ENCODE data around the gene DPEP1. TPM values are rescaled to one million over a fixed set of nuclear protein-coding genes. Genes with fewer than 3 reads are reported as not detected.

DPEP1 gene
- polyA plus RNA-seq, 3 donors, result not detected

- WGBS (ENCODE audit: insufficient coverage), result 97% methylated on average over 9 of the region's 16 CpGs
- intact Hi-C loops (cut with micrococcal nuclease), result no loop called here
- H3K4me1 Mint-ChIP-seq, result peaks cover 12% of the 10 kb centered on the region
Measured at GRCh38 chr16:89672177-89672941, 58.9 kb downstream of the DPEP1 start.

GRCh38 chr16:89678258-89678657 is 64.8 kb downstream of the DPEP1 start:
- Histone ChIP-seq H3K36me3 (replicated peaks in 1 of 2; ENCODE audit: control insufficient read depth in 1 of 2, insufficient read depth in 2 of 2, low read length in 2 of 2) (no peaks in the 10 kb centered on the region), H3K4me1 (ENCODE audit: control insufficient read depth in 1 of 2, insufficient read depth in 2 of 2, low read length in 2 of 2) (no peaks in the 10 kb centered on the region), H3K9me3 (replicated peaks in 1 of 2; ENCODE audit: control insufficient read depth in 1 of 2, insufficient read depth in 1 of 2, low read length in 2 of 2) (peaks cover 8 to 35% of the 10 kb centered on the region in 2 donors), H3K4me2 (replicated peaks; ENCODE audit: extremely low read depth, low read length, poor library complexity, severe bottlenecking) (no peak overlapping the region), H3K27ac (ENCODE audit: low read depth in 1 of 2, low read length in 2 of 2) (no peak overlapping the region), H3K79me2 (ENCODE audit: insufficient read depth, low read length) (no peaks in the 10 kb centered on the region), H2AFZ (ENCODE audit: insufficient read depth, low read depth, low read length, poor library complexity, severe bottlenecking) (no peak overlapping the region), H3K9ac (ENCODE audit: insufficient read depth, low read length, poor library complexity, severe bottlenecking) (no peak overlapping the region), H4K20me1 (ENCODE audit: insufficient read depth, low read length) (no peaks in the 10 kb centered on the region), H3K4me3 (replicated peaks in 1 of 3; ENCODE audit: low read depth in 2 of 3, low read length in 3 of 3) (no peak overlapping the region), H3K27me3 (ENCODE audit: control insufficient read depth in 2 of 2, insufficient read depth in 2 of 2, low read length in 2 of 2) (no peaks in the 10 kb centered on the region)
- Mint-ChIP-seq H3K4me1 (no peaks in the 10 kb centered on the region), H3K27me3 (ENCODE audit: low read depth in 3 of 3) (peaks cover 0 to 4% (median 3%) of the 10 kb centered on the region in 3 donors), H3K27ac (no peak overlapping the region), H3K36me3 (no peaks in the 10 kb centered on the region), H3K4me3 (no peak overlapping the region), H3K9me3 (peaks cover 6 to 56% (median 38%) of the 10 kb centered on the region in 7 donors)
- no peak for TF ChIP-seq CTCF (IDR thresholded peaks at IDR 0.05)
- DNase-seq, result no peak
- WGBS (ENCODE audit: insufficient coverage), result 100% methylated on average over 1 of the region's 2 CpGs
- intact Hi-C loops (cut with micrococcal nuclease), result no loop called here

More at GRCh38 chr16:89672177-89672941, 58.9 kb downstream of the DPEP1 start:
- no peaks in the 10 kb centered on the region for H4K20me1 ChIP-seq (ENCODE audit: insufficient read depth, low read length)
- TF ChIP-seq CTCF (IDR thresholded peaks at IDR 0.05), result no peak
- H3K27me3 ChIP-seq (ENCODE audit: control insufficient read depth in 2 of 2, insufficient read depth in 2 of 2, low read length in 2 of 2), result no peaks in the 10 kb centered on the region
- H2AFZ ChIP-seq (ENCODE audit: insufficient read depth, low read depth, low read length, poor library complexity, severe bottlenecking), result no peak overlapping the region
- no peak overlapping the region for H3K27ac ChIP-seq (ENCODE audit: low read depth in 1 of 2, low read length in 2 of 2)
- H3K4me2 ChIP-seq (replicated peaks; ENCODE audit: extremely low read depth, low read length, poor library complexity, severe bottlenecking), result no peak overlapping the region
- H3K4me3 ChIP-seq (replicated peaks in 1 of 3; ENCODE audit: low read depth in 2 of 3, low read length in 3 of 3), result no peak overlapping the region
- no peak overlapping the region for H3K4me3 Mint-ChIP-seq
- no peak for DNase-seq
- peaks cover 2 to 20% (median 9%) of the 10 kb centered on the region in 7 donors for H3K9me3 Mint-ChIP-seq
- H3K36me3 Mint-ChIP-seq, result no peaks in the 10 kb centered on the region
- H3K9ac ChIP-seq (ENCODE audit: insufficient read depth, low read length, poor library complexity, severe bottlenecking), result no peak overlapping the region
- H3K4me1 ChIP-seq (ENCODE audit: control insufficient read depth in 1 of 2, insufficient read depth in 2 of 2, low read length in 2 of 2), result peaks cover 0 to 5% of the 10 kb centered on the region in 2 donors
- H3K36me3 ChIP-seq (replicated peaks in 1 of 2; ENCODE audit: control insufficient read depth in 1 of 2, insufficient read depth in 2 of 2, low read length in 2 of 2), result no peaks in the 10 kb centered on the region
- H3K27ac Mint-ChIP-seq, result no peak overlapping the region
- no peaks in the 10 kb centered on the region for H3K79me2 ChIP-seq (ENCODE audit: insufficient read depth, low read length)
- H3K9me3 ChIP-seq (replicated peaks in 1 of 2; ENCODE audit: control insufficient read depth in 1 of 2, insufficient read depth in 1 of 2, low read length in 2 of 2), result peaks cover 0 to 6% of the 10 kb centered on the region in 2 donors
- peaks cover 2 to 9% (median 7%) of the 10 kb centered on the region in 3 donors for H3K27me3 Mint-ChIP-seq (ENCODE audit: low read depth in 3 of 3)

Measured in CD14-positive monocyte (primary cell).